Adipose tissue (tissue), 3 donors: ENCODE results near the gene YTHDF1. TPM values are rescaled to one million over a fixed set of nuclear protein-coding genes. Genes with fewer than 3 reads are reported as not detected.

ENCODE experiments used
- H3K27ac ChIP-seq: one replicate; pipeline ENCODE4 v1.5.1; 2013; ENCODE audit warnings: low read depth, low read length
- WGBS, 3 donors: extraction: QIAGEN DNeasy Blood & Tissue Kit; methylation state at CpG; one replicate each; pipeline ENCODE4 v1.1.7; 2013; 5-methylcytosine and 5-hydroxymethylcytosine counted together
- polyA plus RNA-seq, 3 donors: library from polyadenylated mRNA; stranded (reverse); fragments of 200-250 nt; gene quantifications; one replicate each; pipeline ENCODE4 v1.2.3, GENCODE V29; 2013
- donor health status: healthy with polysubstance abuse.
- donor health status: Bipolar disorder and iron deficiency.
- donor health status: healthy.

Gene YTHDF1
- polyA plus RNA-seq, 3 donors, result 10.6 to 21.3 (median 16.8) TPM

- WGBS, 3 donors, result 57 to 79% (median 74%) methylated on average over 12 of the region's 12 CpGs
- H3K27ac ChIP-seq, result no peak overlapping the region
These were observed 59.7 kb downstream of the YTHDF1 start for GRCh38 chr20:63156221-63156671.

GRCh38 chr20:63155266-63156165 is 60.4 kb downstream of the YTHDF1 start:
- H3K27ac ChIP-seq, result no peak overlapping the region

GRCh38 chr20:63154395-63154794 is 61.5 kb downstream of the YTHDF1 start:
- no peak overlapping the region for H3K27ac ChIP-seq
- 10 to 34% (median 26%) methylated on average over 1 to 3 of the region's 3 CpGs for WGBS, 3 donors

More at GRCh38 chr20:63155266-63156165, 60.4 kb downstream of the YTHDF1 start:
- 50 to 67% (median 51%) methylated on average over 15 of the region's 15 CpGs for WGBS, 3 donors

- WGBS, 3 donors, result 61 to 72% (median 72%) methylated on average over 16 of the region's 16 CpGs
These were observed 62.4 kb downstream of the YTHDF1 start for GRCh38 chr20:63153254-63154221.

GRCh38 chr20:63152322-63153253 is 63.3 kb downstream of the YTHDF1 start:
- 65 to 73% (median 72%) methylated on average over 25 to 28 of the region's 28 CpGs for WGBS, 3 donors
- no peak overlapping the region for H3K27ac ChIP-seq

More at GRCh38 chr20:63153254-63154221, 62.4 kb downstream of the YTHDF1 start:
- H3K27ac ChIP-seq, result no peak overlapping the region

- no peak overlapping the region for H3K27ac ChIP-seq
- 45 to 51% (median 46%) methylated on average over 40 of the region's 40 CpGs for WGBS, 3 donors
These were observed 64.2 kb downstream of the YTHDF1 start for GRCh38 chr20:63151554-63152321.

- WGBS, 3 donors, result 73 to 81% (median 79%) methylated on average over 22 to 23 of the region's 23 CpGs
These were observed 64.9 kb downstream of the YTHDF1 start for GRCh38 chr20:63150911-63151531.

GRCh38 chr20:63150391-63150898 is 65.5 kb downstream of the YTHDF1 start:
- no peak overlapping the region for H3K27ac ChIP-seq
- WGBS, 3 donors, result 71 to 79% (median 76%) methylated on average over 18 to 19 of the region's 19 CpGs

More at GRCh38 chr20:63150911-63151531, 64.9 kb downstream of the YTHDF1 start:
- H3K27ac ChIP-seq, result no peak overlapping the region

- 53 to 60% (median 56%) methylated on average over 13 of the region's 13 CpGs for WGBS, 3 donors
- no peak overlapping the region for H3K27ac ChIP-seq
These were observed 66.3 kb downstream of the YTHDF1 start for GRCh38 chr20:63149531-63150192.

- 75 to 89% (median 87%) methylated on average over 11 of the region's 11 CpGs for WGBS, 3 donors
- H3K27ac ChIP-seq, result no peak overlapping the region
These were observed 67.2 kb downstream of the YTHDF1 start for GRCh38 chr20:63148696-63149095.

GRCh38 chr20:63147532-63147931 is 68.4 kb downstream of the YTHDF1 start:
- H3K27ac ChIP-seq, result no peak overlapping the region
- 62 to 76% (median 69%) methylated on average over 2 of the region's 2 CpGs for WGBS, 3 donors

Other genes starting within 250 kb of the YTHDF1 start
- not detected for gene BHLHE23, start 209.2 kb downstream of the YTHDF1 start, polyA plus RNA-seq
- not detected for gene BIRC7, start 19.8 kb upstream of the YTHDF1 start, polyA plus RNA-seq
- gene NKAIN4, start 38.3 kb upstream of the YTHDF1 start, polyA plus RNA-seq, result under 1 TPM in 1 of 3 donors, not detected in 2; 0.12 TPM
- 10 to 100 TPM; 41.9 to 55.0 (median 50.8) TPM for gene ARFGAP1, start 56.7 kb upstream of the YTHDF1 start, polyA plus RNA-seq
- not detected for gene COL20A1, start 77.1 kb upstream of the YTHDF1 start, polyA plus RNA-seq
- gene CHRNA4, start 145.2 kb upstream of the YTHDF1 start, polyA plus RNA-seq, result not detected